ENCODE measurements around the gene MEIOC.
"Not testable (repeated sequence)": the region's sequence is repeated elsewhere in the genome, so short reads cannot be mapped to it uniquely, and the experiment has no call there.

MEIOC gene

GRCh38 chr17:44688675-44689476 lies 32.6 kb downstream of the MEIOC start:
- H3K4me3 ChIP-seq (ENCODE audit: low read depth, low read length), result peak overlapping the region; percentile 78
- no peak for TF ChIP-seq CTCF (IDR thresholded peaks at IDR 0.05; ENCODE audit: low read depth, low read length)

GRCh38 chr17:44689477-44690217 lies 33.4 kb downstream of the MEIOC start, which contains the start of gene CCDC43:
Gene CCDC43 (minus strand): TSS chr17:44689776. CDS start chr17:44689753, 23 bp downstream.
- TF ChIP-seq CTCF (IDR thresholded peaks at IDR 0.05; ENCODE audit: low read depth, low read length), result no peak
- H3K4me3 ChIP-seq (ENCODE audit: low read depth, low read length), result peak within 1 kb of the TSS; percentile 78

GRCh38 chr17:44690746-44691306 lies 34.6 kb downstream of the MEIOC start:
- not testable (repeated sequence) for H3K4me3 ChIP-seq (ENCODE audit: low read depth, low read length)

GRCh38 chr17:44693609-44694008 lies 37.3 kb downstream of the MEIOC start:
- H3K4me3 ChIP-seq (ENCODE audit: low read depth, low read length), result no peak overlapping the region
- no peak for TF ChIP-seq CTCF (IDR thresholded peaks at IDR 0.05; ENCODE audit: low read depth, low read length)

- not testable (repeated sequence) for H3K4me3 ChIP-seq (ENCODE audit: low read depth, low read length)
Observed at GRCh38 chr17:44700288-44700687, 44.0 kb downstream of the MEIOC start.

GRCh38 chr17:44707755-44708400 lies 51.6 kb downstream of the MEIOC start:
- TF ChIP-seq CTCF (IDR thresholded peaks at IDR 0.05; ENCODE audit: low read depth, low read length), result no peak
- H3K4me3 ChIP-seq (ENCODE audit: low read depth, low read length), result peak overlapping the region; percentile 83

GRCh38 chr17:44708401-44709263 lies 52.4 kb downstream of the MEIOC start, which contains the start of gene DBF4B:
Gene DBF4B (plus strand): TSS chr17:44708665. CDS start chr17:44708821, 156 bp downstream.
- peak within 1 kb of the TSS; percentile 83 for H3K4me3 ChIP-seq (ENCODE audit: low read depth, low read length)
- TF ChIP-seq CTCF (IDR thresholded peaks at IDR 0.05; ENCODE audit: low read depth, low read length), result no peak

Measured in WI38 (cell line).